Stimulated activated CD8-positive, alpha-beta memory T cell treated with anti-CD3 and anti-CD28 coated beads, Interleukin-4, amount 100 ng/mL, for 24 hours (primary cell): Measurements from ENCODE around the gene KCTD21.
"Not testable (repeated sequence)": the region's sequence is repeated elsewhere in the genome, so short reads cannot be mapped to it uniquely, and the experiment has no call there.

Source experiments
- DNase-seq: peaks from one replicate; pipeline ENCODE4 v3.0.0-alpha.2; 2020; ENCODE audit warnings: low read depth

The KCTD21 gene, protein sequence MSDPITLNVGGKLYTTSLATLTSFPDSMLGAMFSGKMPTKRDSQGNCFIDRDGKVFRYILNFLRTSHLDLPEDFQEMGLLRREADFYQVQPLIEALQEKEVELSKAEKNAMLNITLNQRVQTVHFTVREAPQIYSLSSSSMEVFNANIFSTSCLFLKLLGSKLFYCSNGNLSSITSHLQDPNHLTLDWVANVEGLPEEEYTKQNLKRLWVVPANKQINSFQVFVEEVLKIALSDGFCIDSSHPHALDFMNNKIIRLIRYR

DNA sequence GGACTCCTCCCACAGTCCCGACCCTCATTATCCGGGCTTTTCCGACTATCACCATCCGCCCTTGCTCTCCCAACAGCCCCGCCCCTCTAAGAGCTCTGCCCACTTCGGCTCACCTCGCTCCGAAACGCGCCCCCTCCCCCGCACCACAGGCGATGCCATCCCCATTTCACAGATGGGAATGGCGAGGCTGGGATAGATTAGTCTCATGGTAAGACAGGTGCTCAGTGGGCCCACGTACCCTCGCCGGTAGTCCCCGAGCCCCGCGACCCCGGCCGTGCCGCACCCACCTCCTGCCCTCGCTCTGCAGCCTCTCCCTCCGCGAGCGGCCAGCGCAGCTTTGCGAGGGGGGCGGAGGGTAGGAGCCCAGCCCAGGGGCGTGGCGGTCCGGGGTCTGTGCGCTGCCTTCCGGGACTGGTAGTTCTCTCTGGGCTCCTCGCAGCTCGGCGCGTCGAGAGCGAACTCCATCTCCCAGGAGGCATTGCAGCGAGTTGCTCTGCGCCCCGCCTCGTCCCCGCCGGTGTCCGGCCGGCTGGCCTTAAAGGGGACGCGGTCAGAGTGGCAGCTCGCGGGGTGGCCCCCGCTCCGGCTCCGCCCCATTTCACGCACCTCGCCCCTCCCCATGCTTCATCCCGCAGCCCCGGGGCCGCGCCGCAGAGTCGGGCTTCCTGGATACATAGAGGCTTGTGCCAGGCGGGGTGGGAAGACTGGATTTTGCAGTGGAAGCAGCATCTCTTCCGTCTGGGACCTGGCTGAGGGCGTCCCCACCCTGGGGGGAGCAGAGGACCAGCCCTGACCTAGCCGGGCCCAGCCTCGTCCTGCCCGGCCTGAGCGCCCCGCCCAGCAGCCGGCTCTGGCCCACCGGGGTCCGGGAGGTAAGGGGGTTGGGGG is at the start of gene KCTD21, which contains the start of gene USP35:
TSS of gene KCTD21 (minus strand) at position 341 of the 888 bp plus-strand sequence. CDS start 14,072 bp downstream, outside the sequence.
TSS of gene USP35 (plus strand) at position 634 of the 888 bp plus-strand sequence. CDS start 7,327 bp downstream, outside the sequence.
- peak; percentile 89 for DNase-seq

DNA sequence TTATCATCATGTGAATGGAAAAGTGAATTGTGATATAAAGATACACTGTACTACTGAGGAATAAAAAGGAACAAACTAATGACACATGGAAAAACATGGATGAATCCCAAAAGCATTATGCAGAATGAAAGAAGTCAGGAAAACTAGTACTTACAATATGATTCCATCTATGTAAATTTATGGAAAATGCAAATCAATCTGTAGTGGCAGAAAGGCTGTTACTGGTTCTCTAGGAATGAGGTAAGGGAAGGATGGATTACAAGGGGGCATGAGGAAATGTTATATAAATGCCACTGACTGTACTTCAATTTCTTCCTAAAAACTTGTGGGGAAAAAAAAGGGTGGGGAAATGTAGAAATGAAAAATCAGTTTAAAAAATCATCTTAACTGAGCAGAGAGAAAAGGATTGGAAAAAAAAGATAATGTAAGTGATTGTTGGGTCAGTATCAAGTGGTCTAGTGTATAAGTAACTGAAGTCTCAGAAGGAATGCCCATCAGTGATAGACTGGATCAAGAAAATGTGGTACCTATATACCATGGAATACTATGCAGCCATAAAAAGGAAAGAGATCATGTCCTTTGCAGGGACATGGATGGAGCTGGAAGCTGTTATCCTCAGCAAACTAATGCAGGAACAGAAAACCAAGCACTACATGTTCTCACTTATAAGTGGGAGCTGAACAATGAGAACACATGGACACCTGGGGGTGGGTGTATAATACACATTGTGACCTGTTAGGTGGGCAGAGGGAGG is 49.0 kb upstream of the KCTD21 start:
- no peak for DNase-seq

DNA sequence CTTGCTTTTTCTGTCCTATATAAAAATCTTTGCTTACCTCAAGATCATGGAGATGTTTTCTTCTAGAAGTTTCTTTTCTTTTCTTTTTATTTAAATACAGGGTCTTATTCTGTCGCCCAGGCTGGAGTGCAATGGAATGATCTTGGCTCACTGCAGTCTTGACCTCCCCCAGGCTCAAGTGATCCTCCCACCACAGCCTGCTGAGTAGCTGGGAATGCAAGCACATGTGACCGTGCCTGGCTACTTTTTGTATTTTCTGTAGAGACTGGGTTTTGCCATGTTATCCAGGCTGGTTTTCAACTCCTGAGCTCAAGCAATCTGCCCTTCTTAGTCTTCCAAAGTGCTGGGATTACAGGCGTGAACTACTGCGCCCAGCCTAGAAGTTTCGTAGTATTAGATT is 45.6 kb upstream of the KCTD21 start:
- no peak for DNase-seq

DNA sequence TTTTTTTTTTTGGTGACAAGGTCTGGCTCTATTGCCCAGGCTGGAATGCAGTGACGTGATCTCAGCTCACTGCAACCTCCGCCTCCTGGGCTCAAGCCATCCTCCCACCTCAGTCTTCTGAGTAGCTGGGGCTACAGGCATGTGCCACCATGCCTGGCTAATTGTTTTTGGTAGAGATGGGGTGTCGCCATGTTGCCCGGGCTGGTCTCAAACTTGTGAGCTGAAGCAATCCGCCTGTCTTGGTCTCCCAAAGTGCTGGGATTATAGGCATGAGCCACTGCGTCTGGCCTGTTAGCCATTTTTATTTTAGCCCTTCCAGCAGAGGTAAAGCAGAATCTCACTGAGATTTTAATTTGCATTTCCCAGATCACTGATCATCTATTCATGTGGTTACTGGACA is 44.6 kb upstream of the KCTD21 start:
- DNase-seq, result not testable (repeated sequence)

DNA sequence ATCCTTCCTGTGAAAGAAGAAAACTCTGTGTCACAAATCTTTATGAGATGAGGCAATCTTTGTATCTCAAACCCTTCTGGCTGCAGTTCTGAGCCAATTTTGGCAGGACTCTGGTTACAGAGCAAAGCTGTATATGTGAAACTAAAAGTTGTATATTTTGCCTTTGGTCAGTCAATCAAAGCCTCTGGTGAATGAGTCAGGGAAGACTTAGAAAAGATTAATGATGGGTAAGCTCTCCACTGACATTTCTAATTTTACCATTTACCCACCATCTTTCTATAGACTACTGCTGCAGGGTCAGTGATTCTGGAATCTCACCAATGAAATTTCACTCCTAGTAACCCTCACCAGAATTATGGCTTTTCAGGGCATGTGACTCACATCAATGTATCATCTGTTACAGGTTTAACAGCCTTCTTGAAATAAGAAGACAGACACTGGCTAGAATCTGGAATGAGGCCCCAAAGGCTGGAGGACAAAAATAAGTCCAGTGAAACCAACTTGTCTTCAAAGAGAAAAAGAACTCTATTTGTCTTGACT is 43.6 kb upstream of the KCTD21 start:
- DNase-seq, result no peak

DNA sequence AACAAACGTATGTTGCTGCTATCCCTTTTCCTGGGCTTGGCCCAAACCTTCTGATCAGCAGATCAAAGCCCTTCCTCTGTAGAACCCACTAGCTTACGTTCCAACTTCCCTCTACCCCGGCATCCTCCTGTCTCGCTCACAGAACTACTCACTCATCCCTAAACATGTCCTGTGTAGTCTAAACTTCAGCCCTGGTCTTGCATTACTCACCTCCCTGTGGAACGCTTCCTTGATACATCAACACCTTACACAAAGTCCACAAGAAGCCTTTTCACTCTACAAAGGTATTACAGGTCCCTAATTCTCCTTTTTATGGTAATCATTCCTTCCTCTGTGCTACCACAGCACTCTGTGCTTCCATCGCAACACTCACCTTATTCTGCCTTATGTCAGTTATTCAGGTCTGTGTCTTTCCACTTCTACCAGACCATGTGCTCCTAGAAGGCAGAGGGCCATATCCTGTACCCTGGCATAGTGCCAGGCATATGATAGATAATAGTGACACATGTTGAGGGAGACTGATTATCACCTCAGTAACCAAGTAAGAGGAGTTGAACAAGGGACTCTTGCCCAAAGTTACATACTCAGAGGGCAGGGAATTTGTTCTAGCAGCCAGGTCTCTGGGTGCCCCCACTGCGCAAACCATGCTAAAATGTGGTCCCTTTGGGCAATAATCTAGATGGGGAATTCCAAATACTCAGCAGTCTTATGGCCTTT is 41.9 kb upstream of the KCTD21 start:
- DNase-seq, result no peak

DNA sequence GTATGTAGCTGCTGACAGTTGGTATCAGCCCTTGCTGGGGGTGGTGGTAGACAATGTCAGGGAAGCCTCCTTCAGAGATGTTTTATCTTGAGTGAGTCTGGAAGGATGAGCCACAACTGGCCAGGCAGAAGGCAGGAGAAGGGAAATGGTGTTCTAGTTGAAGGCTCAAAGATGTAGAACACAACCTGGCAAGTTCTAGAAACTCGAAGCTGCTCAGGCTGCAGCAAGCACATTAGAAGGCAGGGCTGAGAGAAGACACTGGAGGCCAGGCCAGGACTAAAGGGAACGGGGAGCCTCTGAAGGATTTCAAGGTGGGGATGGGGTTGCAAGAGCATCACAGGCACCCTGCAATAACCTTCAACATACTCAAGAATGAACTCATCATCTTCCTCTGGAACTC is 40.7 kb upstream of the KCTD21 start:
- no peak for DNase-seq

DNA sequence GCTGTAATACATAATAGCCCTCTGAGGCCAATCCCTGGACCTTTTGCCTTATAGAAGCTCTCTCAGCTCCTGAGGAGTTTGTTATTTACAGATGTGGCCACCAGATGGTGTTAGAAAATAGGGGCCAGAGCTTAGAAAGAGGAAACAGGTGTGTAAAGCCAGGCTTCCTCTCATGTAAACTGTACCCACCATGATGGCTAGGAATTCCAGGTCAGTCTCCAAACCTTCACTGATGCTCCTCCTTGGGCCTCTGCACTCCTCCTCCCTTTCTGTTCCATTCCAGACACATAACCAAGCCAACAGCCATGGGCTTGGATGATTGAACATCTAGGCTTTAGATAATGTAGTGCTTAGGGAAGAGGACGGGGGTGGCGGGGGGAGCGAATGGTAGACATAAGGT is 40.0 kb upstream of the KCTD21 start:
- DNase-seq, result no peak

DNA sequence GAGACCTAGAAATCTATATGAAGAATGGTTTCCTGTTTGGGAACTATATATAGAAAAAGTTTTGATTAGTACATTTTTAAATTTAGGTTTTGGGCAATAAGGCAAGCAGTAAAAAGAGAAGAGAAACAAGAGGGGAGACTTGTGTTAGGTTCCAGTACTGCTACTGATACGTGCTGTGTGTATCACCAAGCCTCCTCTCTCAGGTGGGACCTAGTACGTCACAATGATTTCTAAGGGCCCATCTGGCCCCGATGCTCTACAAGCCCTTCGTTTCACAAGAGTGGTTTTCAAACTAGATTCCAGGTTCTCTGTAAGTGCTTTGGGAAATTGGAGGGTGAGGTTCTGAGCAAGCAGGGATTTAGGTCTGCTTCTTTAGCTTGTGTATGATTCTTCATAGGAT is 39.5 kb upstream of the KCTD21 start:
- no peak for DNase-seq

DNA sequence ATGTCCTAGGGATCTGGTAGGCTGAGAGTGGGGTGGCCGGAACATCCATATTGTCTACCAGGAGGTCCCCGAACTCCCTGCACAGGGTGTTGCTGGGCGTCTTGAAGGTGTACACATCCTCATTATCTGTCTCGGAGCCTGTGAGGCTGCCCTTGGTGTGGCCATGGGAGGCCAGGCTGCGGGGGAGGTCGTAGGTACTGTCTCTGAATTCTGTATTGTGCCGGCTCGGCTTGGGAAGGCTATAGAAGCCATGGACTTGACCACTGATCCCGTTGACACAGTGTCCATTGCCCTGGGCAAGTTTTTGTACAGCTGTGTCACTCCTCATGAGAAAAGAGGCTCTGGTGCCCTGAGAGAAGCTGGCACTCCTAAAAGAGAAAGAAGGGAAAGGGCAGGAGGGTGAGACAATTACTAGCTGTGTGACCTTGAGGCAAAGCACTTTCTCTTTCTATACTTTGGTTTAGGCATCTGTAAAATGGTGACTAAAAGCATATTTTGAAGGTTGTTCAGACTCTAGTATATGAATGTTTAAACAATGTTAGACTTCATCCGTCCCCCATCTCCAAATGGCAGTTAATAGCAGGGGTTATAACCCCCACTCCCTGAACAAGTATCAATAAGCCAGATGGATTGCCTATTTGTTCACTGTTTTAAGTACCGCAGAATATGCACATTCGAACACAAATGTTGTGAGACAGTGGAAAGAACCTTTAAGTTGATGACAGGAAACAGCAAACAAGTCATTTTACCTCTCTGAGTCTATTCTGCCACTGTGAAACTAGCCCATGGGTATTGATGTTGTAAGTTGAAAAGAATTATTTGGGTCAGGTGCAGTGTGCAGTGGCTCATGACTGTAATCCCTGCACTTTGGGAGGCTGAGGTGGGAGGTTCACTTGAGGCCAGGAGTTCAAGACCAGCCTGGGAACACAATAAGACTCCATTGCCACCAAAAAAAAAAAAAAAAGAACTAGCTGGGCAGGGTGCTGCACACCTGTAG is 38.6 kb upstream of the KCTD21 start:
- DNase-seq, result no peak

DNA sequence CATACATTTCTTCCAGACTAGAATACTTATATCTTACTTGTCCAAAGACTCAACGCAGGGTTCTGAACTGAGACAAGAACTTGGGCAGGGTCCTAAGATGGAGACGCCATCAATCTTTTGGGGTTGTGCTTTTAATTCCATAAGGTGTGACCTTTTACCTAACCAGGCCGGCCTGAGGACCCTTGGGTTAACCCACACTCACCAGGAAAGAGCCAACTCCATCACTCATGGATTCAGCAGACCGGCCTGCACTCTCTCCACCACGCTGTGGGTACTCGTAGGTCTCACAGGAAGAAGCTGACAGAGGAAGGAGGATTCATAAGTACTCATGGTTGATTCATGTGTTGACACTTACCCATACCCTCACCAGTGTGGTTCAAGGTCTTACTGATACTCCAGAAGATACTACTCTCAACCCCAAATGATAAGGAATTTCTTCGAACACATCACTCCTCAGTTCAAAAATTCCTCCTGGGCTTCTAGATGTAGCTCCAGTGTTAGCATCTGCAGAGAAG is 36.5 kb upstream of the KCTD21 start:
- DNase-seq, result no peak

DNA sequence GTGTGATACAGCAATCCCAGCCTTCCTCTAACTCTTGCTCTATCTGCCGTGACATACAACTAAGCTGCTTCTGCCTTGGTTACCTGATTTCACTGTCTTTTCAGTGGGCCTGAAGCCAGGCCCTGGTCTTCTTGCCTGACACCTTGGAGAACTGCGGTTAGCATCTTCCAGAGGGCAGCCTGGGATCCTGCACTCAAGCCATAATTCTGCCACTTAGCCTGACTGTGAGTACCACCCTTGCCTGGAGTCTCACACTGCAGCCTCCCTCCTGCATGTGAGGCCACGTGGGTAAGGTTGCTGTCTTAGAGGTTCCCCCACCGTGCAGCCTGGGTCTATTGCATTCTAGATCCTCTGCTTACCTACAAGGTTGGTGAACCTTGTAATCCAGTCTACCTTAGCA is 36.1 kb upstream of the KCTD21 start:
- no peak for DNase-seq

DNA sequence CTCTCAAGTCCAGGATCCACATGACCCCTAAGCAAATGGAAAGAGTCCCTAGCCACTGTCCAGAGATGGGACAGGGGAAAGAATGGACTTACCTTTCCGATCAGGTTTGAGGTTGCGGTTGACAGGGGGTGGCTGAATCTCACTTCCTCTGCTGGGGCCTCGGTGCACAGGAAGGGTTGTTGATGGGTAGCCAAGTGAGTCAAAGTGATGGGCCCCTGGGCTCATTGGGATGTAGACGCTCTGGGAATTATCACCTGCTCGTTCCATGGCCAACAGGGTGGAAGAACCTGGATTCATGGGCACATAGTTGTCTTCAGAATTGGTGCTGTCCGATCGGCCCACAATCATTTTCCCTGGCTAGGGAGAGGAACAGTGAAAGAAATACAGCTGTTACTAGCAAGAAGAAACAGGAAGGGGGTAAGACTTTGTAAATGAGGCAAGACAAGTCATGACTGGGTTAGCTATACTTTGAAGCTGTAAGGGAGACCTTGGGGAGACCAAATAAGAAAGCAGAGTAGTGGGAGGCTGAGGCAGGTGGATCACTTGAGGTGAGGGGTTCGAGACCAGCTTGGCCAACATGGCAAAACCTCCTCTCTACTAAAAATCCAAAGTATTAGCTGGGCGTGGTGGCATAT is 35.0 kb upstream of the KCTD21 start:
- no peak for DNase-seq

DNA sequence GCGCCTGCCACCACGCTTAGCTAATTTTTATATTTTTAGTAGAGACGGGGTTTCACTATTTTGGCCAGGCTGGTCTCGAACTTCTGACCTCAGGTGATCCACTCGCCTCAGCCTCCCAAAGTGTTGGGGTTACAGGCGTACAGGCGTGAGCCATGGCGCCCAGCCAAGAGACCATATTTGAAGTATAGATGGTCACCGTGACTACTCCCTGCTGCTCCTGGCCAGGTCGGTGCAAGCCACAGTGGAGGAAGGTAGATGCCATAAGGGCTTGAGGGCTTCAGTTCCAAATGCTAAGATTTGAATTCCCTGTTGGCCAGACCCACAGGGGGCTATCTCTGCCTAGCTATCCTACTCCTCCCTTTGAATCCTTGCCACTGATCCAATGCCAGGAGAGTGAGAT is 34.3 kb upstream of the KCTD21 start:
- DNase-seq, result not testable (repeated sequence)

DNA sequence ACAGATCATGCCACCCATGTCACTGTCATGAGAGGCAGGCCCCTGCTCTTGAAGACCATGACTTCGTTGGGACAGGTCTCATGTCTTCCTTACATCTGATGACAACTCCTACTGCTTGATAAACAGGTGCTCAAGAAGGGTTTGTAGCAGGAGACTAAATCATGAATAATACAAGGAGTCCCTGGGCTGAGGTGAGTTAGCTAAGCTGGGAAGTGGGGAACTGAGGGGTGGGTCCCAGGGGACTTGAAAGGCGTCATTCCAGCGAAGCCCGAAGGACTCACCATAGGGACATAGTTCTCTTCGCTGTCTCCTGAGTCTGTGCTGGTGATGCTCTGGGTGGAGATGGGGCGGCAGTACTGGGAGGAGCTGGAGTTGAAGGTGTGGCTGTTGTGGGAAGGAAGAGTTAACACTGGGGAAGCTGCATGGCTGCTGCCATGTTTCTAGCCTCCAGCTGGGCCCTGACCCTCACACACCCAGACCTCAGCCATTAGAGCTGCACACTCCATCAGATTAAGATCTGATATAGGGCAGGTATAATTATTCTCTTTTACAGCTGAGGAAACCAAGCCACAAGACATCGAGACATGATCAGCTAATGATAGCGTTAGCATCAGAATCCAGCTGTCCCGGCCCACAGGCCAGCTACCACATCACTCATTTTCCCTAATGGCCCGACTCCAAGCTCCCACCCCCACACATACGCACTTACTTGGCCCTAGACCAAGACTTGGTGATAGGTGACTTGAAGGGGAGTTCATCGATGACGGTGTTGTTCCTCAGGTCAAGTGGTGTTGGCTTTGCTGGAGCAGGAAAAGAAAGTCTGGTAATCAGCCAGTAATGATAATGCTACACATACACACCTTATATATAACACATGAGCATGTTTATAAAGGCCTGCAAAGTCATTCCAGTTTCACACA is 33.2 kb upstream of the KCTD21 start:
- DNase-seq, result no peak

DNA sequence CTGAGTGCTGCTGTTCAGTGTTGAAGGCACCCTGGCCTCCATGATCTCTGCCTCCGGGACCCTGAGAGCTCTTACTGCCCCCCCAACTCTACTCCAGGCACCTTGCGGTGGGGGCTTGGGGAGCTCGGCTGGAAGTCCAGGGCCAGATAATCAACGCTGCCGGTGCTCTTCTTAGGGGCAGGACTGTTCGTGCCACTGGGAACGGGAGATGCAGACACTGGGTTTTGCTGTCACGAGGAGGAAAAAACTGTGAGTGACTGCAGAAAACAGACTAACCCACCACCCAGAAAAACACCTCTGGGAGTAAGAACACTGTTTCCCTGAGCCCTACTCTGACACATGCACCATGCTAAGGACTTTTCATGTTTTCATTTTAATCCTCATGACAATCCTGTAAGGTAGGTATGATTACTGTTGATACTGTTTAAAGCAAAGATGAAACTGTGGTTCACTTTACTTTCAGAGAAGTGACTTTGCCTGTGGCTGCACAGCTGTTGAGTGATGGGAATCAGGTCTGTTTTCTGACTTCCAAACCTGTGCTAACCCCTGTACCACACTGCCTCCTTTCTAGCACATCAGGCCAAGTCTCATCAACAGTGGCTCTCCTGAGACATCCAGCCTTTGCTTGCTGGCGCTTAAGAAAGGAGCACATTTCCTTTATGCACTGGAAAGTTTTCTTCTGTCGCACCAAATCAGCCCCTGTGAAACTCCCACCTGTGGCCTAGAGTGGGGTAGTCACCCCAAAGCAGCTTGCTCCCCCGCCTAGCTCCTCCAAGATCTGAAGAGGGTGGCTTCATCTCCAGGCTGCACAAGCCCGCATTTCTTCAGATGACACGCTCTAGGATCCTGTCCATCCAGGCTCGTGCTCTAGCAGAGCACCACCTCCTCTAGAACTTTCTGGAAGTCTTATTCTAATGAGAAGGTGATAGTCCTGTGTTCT is 32.1 kb upstream of the KCTD21 start:
- no peak for DNase-seq

DNA sequence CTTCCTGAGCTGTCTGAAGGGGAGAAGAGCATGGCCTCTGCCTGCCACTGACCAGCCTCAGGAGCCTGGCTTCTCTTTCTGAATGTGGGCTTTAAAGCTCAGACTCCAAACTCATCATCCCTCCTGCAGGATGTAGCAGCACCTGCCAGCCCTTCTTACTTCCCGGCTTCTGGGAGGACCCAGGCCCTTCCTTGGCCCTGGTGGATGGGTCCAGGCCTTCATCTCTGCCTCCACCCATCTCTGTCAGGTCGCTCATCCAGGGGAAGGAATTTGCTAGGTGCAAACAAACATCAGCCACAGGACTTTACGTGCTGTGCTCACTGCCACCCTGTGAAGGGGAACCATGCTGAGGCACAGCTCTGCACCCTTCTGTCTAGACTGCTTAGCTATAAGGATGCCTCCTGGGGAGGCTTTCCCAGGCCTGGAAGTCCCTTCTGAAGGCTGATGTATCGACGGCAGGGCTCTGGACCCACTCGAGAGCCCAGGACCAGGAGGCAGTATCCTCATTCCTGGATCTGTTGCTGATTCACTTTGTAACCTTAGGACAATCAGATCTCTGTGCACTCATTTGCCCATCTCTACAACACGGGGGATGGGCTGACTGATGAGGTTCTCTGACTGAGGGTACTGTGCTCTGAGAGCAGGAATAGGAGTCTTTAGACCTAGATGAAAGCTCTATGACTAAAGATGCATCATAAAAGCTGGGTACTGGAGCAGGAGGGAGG is 31.2 kb upstream of the KCTD21 start:
- no peak for DNase-seq
